Activated T-cell treated with anti-CD3 and anti-CD28 coated beads, Interleukin-2, amount 50 U/mL, for 48 hours (primary cell): ENCODE results near the gene NRN1.

ENCODE experiments used
- DNase-seq, 2 experiments: peaks; one replicate each; pipeline ENCODE4 v3.0.0-alpha.2; 2020

NRN1 gene

DNA sequence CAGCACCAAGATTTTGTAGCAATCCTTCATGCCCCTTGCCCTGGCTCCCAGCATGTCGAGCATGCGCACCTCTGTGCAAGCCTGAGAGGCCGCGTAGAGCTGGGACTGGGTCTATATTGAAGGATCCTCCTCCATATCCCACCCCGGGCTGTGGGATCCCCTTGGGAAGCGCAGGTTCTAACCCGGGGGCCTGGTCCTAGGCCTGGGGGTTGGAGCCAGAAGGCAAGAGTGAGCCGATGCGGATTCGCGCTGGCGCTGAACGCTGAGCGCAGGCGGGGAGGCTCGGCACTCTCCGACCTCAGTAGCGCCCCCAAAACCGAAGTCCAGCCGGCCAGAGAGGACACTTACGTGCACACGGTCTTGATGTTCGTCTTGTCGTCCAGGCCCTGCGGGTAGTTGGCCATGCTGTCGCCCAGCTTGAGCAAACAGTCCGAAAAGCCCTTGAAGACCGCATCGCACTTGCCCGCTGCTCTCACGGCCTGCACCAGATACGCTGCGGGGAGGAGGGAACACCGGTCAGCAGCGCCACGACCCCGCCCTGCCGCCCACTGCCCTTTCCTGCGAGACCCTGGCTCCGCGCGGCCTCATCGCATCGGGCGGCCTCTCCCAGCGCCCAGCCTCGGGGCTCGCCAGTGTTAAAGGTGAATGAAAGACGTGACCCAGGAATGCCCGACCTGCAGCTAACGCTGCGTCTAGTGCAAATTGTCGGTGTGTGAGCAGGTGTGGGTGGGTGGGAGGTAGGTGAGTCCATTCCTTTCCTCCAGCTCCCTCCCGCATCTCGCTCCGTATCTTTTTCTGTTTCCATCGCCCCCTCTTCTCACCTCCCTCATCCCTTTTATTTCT lies 4.5 kb downstream of the NRN1 start:
- DNase-seq: peak; percentile 47 to 52

DNA sequence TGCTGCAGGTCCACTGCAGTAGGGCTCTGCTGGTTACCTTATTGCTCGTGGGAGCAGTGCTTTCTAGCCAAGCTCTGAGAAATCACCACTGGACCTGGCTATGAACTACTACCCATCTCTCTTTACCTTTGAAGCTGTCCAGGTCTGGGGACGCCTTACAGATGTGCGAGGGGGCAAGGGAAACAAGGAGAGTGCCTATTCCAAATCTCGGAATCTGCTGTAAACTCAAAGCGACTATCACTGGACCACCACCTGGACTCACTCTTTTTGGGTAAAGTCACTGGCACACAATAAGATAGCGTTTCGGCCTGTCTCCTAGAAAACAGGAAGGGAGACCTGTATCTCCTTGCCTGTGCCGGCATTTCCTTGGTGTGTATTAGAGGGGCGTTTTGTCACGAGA lies 5.3 kb downstream of the NRN1 start:
- no peak for DNase-seq

DNA sequence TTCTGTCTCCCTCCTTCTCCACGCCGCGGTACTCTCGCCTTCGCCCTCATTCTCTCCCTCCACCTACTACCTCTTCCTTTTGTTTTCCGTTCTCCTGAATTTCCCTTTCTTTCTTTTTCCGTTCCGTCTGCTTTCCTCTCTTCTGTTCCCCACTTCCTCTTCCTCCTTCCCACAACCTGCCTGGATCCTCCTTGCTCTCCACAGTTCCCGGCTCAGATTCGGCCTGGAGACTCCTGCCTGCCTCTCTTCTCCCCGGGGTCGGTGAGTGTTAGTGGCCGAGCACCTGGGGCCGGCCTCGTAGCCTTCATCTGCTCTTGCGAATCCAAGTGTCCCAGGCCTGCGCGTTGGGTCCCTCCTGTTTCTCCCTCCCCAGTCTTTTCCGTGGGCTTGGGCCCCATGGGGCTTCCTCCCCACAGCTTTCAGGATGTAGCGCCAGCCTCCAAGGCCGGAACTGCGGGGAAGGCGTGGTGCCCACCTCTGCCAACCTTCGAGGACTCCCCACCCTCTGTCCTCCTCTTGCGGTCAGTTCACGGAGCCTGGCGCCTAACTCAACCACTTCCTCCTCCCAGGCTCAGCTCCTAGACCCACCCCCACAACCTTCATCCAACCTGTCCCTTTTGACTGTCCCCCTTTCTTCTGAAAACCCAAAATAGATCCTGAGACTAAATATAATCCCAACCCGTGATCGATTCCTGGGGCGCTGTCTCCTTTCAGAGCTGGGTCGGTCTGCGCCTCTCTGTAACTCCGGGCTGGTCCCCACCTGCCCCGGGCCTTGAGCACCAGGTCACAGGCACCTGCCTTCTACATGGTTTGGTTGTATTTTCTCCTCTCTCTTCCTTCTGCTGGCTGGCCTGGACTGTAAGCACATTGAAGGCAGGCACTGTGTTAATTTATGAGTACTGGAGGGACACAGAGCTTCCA lies 6.8 kb downstream of the NRN1 start:
- DNase-seq: peak in 1 of 2 experiments; percentile 26

DNA sequence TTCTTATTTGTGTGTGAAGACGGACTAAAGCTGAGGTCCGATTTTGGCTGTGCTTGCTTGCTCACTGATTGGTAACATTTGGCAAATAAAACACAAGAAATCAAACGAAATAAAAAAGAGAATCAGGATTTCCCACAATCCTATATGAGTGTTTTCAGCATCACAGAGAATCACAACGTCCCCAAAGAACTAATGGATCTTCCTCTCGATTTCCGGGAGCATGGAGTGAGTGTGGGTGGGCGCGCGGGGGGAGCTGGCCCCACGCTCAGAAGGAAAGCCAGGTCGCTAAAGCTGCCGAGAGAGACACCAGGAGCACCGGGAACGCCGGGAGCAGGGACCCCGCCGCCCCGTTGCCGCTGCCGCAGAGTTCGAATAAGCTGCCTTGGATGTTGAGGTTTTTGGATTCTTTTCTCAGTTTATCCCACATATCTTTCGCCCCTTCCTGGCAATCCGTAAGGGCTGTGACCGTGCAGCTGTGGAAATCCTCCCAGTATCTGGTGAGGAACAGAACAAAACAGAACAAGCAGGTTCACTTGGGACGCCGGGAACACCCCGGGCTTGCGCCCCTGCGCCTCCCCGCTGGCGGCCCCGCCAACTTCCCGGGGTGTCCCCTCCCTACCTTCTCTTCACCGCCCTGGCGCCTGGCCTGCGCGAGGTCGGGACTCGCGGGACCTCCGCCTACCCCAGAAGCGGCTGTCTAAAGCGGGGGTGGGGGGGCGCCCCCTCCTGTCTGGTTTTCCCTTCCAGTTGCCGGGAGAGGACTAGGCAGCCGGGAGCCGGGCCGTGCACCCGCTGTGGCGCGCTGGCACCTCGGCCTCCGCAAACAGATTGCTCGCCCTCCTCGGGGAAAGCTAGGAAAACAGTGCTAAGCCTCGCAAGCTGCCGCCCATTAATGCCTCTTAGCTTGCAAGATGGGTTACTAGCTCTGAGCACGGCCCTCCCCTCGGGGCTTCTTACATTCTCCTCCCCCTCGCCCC lies 7.7 kb downstream of the NRN1 start:
- peak; percentile 34 to 48 for DNase-seq

DNA sequence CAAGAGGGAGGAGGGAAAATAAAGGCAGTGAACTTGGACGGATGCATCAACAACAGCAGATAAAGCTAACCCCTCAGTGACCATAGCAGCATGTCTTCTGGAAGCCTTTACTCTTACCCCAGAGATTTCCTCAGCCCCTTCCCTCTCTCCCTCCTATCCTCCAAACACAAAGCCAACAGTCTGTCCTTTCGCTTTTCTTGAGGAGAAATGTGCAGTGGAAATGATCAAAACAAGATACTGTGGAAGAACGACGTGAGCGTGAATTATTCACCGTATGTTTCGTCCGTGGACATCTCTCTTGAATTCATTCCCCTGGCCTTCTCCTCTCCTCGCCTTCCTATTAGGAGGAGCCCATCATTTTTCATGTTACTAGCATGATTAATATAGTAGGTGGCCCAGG lies 8.5 kb downstream of the NRN1 start:
- no peak for DNase-seq

DNA sequence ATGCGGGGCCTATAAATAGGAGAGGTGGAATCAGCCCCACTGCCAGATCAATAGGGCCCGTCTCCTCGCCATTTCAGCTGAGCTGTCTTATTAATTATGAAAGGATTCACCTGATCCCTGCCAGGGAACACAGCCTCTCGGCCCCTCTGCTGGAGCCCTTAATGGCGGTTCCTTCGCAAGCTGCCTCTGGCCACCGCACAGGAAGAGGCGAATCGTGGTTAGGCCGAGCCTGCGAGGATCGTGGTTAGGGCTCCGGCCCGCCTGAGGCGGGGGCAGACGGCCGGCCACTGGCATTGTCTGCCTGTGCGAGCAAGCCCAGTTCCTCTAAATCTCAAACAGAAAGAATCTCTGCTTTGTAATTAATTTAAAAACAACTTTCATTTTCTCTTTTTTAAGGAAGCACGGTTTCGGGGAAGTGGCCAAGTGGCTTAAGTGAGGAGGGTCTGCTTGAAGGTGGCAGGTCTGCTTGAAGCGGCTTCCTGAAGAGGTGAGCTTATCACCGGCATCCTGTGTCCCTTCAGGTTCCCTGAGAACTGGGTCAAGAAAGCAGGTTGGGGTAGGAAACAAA lies 9.2 kb downstream of the NRN1 start:
- peak; percentile 35 to 43 for DNase-seq

DNA sequence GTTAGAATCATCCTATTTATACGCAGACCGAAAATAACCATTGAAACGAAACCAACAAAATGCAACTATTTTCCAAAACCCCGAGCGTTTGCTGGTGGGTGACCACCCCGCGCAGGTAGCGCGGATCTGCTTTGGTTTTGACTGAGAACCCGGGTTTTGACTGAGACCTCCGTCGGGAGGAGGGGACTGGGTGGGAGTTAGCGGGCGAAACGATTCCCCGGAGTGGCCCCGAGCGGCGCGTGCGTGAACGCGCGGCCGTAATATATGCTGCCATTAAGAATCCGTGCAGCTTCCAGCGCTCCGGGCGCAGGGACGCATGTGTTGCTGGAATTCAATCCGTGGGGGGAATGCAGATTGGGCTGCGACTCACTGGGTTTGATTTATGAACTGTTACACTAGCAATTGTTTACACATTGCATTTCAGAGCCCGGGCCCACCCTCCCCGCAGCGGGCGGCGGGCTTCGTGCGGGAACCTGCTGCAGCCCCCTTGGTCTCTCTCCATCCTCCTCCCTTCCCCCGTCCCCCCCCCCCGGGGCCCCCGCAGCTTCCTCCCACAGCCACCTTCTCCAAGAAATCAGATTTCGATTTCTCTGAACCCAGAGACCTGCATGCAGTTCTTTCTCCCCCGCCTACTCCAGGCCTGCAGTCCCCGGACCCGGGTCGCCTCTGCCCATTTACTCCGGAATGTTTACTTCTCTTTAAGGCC lies 9.9 kb downstream of the NRN1 start:
- DNase-seq: peak; percentile 37 to 46

DNA sequence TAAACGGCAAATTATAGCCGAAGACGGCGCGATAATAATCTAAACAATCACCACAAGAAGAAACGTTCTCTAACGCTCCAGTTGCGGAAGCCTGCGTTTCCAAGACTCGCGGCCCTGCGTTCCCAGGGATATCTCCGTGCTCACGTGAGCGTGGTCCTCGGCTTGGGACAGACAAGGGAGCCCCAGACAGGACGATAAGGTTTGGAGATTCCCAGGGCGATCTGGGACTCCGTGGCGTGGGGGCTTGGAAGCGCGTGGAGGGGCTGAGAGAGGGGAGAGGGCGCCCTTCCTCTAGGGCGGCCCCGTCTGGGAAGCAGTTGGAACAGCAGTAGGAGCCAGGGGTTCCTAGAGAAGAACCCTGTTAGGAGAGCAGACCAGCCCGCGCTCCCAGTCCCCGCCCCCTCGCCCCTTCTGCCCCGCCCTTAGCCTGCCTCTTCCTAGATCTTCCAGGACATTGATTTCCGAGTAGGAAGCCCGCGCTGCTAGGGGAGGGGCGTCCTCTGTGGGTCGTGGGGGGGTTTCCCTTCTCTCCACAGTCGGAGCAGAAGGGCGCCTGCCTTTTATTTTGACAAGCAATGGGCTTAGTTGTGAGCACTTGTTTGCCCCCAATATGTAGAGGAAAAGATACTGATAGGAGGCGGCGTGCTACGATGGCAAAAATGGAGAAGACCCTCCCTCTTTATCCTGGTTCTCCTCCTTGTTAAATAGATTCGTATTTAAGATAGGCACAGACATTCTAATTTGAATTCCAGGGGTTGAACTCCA lies 10.6 kb downstream of the NRN1 start:
- DNase-seq: peak; percentile 48

DNA sequence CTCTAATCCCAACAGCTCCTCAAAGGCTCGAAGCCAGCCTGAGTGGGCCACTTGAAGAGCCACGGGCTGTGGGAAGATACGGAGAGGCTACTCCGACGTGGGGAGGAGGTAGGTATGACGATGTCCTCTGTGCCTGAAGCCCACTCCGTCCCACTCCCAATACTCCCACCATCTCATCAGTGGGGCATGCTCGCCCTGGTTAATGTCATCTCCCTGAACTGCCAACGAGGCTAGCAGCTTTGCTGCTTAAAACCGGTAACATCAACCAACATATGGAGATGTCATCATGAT lies 11.1 kb downstream of the NRN1 start:
- DNase-seq: peak in 1 of 2 experiments; percentile 34

DNA sequence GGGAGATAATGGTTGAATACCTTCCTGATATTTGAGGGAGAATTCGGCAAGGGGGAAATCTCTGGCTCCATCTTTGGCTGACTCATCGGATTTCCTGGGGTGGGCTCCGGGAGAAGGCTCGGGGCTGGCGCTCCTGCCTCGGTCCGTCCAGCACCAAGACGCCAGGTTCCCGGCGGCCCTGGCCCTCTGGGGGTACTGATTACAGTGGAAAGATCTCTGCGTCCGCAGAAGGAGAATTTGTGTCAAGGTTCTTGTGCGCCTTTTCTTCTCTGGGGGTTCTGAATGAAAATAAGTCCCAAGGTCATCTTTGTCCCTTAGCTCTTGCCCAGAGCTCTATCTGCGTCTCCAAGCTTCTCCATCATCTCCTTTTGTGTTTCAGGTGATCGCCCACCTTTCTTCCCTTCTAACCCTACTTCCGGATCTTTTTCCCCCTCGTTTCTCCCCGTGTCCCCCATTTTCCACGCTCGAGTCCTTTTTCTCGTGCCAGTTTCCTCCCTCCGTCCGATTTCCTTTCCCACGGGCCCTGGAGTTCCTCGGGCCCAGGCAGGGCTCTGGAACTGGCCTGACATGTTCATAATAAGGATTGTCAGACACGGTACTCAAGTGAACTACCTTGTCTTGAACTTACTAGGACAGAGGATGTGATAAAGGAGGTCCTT lies 11.6 kb downstream of the NRN1 start:
- DNase-seq: no peak

DNA sequence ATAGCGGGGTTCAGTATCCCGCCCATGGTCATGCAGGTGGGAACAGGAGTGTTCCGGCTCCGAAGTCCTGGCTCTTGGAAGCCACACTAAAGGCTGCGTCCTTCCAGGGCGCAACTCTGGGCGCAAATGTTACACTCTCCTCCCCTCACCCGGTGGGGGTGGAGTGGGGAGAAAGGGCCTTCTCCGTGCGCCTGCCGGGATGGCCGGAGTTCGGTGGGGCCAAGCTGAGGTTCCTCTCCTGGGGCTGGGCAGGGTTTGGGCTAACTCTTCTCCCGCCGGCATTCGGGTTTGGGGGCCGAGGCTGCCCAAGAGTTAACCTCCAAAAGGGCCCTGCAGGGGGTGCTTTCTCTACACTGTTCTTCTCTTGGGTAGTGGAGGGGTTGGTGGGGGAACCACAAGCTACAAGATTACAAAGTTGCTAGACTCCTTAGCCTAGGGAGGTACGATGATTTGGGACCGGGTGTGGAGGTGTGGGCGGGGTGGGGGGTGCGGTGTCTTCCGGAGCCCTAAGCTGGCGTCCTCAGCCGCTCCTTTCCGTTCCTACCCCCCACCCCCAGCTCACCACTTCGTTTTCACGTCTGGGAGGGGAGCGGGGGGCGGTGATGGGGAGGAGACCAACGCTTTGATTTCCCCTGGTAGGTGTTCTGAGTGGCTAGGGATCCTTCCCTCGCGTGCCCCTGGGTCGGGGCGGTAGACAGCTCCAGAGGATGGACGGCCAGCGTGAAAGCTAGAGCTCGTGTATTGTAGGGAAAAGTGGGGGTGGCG lies 12.3 kb downstream of the NRN1 start:
- peak; percentile 24 to 38 for DNase-seq

DNA sequence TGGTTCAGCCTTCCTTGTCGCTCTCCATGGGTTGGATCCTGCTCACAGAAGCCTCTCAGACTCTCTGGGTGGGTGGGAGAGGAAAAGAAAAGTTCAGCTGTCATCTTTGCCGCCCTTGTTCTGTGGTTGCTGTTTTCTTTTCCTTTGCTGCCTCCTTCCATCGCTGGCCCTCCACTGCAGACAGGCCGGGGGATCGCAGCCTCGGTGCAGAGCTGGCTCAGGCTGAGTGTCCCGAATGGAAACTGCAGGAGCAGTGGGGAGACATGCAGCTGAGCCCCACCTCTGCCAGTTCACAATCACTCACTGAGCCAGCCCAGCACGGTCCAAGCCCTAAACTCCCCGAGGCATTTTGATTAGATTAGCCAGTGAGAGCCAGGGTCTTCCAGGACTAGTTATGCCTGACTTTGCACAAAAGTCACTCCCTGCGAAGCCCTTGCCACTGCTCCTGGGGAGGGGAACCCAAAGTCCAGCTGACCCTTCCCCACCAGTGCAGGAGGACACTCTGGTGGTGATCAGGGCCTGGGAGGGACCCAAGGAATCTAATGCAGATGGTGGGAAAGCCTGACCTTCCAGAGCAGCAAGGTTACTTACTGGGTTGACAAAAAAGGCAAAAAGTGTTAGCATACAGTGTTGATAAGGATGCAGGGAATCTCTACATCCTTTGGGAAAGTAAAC lies 14.0 kb downstream of the NRN1 start:
- DNase-seq: no peak

DNA sequence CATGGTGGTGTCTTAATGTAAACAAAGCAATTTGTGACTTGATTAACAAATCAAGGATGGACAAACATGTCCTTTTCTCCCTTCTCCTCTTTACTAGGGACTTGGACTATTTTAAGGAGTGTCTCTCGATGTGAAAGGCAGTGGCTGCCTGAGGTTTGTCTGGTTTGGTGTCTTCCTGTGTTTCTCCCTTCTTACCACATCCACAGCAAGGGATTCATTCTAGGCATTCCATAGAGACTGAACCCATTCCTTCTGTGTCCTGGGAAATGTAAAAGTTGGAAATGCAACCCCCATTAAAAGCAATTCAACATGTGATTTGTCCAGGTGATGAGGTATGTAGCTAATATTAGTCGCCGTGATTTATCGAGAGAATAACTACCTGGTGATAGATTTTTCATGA lies 15.9 kb downstream of the NRN1 start:
- no peak for DNase-seq

DNA sequence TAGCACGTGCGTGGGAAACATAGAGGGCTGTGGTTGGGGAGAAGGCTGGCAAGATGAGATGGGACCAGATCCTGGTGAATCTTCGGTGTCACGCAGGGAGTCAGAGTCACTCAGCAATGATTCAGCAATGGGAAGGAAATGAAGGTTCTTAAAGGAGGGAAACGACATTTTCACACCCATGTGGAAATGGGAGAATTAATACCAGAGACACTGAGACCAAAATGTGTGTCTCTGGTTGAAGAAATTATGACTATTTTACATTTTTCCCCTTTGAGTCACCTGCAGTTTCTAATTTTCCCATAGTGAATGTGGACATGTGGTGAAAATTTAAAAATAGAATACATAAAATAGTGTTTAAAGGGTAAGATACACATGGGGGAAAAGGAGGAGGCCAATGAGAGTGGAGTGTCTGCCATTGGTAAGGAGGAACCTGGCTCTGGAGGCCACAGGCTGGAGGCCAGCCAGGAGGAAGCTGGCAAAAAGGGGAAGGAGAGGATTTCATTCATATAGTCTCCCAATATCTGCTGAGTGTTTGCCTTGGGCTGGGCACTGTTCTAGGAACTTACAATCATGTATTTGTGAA lies 17.5 kb downstream of the NRN1 start:
- DNase-seq: no peak

DNA sequence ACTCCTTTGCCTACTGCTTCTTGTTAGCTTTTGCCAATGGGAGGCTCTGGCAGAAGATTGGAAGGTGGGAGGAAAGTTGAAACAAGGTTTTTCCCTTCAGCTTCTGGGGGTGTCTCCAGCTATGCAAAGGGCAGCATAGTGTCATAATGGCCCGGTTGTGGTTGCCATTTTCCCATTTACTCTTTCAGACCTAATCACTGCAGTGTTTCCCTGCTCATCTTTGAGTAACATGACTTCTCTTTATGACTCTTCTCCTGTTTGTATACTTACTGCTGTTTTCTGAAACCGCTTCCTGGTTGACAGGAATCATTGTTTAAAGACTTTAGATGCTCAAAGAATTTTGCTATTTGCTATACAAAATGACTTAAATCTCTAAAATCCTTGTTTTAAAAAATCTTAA lies 19.9 kb downstream of the NRN1 start:
- no peak for DNase-seq

DNA sequence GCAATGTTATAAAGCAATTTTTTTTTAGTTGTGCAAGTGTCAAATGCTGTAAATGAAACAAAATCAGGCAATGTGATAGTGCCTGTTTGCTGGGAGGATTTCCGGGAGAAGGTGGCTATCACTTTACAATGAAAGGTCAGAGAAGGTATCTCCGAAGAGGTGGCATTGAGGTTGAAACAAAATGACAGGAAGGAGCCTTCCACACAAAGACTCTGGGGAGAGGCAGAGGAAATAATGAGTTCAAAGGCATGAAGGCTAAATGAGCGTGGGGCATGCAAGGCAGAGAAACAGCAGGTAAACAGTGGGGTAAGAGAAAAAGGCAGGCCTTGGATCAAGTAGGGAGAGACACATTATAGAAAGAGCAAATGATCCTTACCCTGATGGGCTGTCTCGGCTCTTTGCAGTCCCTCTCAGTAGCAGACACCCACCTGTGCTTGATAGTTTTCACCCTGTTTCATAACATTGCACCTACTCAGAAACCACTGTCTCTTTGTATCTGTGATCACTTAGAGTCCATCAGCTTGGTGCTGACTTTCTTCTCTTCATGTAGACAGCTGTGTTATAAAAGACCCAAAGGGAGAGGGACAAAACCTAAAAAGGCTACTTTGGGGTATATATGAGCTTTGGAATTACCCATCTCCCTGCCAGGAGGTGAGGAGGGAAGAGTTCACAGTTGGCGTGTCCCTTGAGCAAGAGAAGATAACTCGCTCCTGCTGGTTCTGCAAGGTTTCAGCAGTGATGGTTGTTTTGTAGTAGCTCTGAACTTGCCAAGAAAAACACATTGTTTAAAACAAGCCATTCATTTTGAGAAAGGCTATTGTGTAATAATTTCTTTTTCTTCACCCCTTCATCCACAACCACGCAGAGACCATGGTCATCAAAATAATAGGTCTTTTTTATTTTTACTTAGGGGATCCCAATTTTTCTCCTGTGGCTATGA lies 22.3 kb downstream of the NRN1 start:
- no peak for DNase-seq
